HepG2 (cell line): ENCODE measurements around the gene THEMIS. TPM values are rescaled to one million over a fixed set of nuclear protein-coding genes. Genes with fewer than 3 reads are reported as not detected.

Experiments
- ATAC-seq: fragments of 200-7000 bp; cut with Tn5 transposase; 3 replicates; pipeline ENCODE4 v1.9.1; 2020; ENCODE audit warnings: mild to moderate bottlenecking, moderate library complexity
- BruUV-seq: library from RNA; stranded (reverse); fragments of 400-500 nt; replicated peaks from 2 replicates; lab custom pipeline; 2021; lab: Mats Ljungman, UMichigan
- CTCF ChIA-PET: fragments of 300-600 bp; formaldehyde crosslinking; extraction: SDS; loops from one replicate; lab custom pipeline; 2021; ENCODE audit warnings: low total read pairs, inconsistent platforms, low intra/inter-chr PET ratio; lab: Yijun Ruan, JAX
- POLR2A ChIA-PET: fragments of 350-600 bp; sonication (Branson Sonifier 250); formaldehyde crosslinking; loops from one replicate; lab custom pipeline; 2020; ENCODE audit warnings: antibody characterized with exemption, inconsistent platforms; lab: Yijun Ruan, JAX
- DNase-seq: peaks from one replicate; pipeline ENCODE4 v3.0.0-alpha.2; 2015; ENCODE audit warnings: low spot score
- FAIRE-seq: peaks from 3 replicates; lab custom pipeline; 2011; peaks lifted over from hg19 to GRCh38; lab: Jason Lieb, UNC
- H2AFZ ChIP-seq: one replicate; pipeline ENCODE4 v1.6.1; 2011; ENCODE audit warnings: low read length, inconsistent platforms
- H3K27ac ChIP-seq: fragments of 300-600 bp; 3 replicates; pipeline ENCODE4 v1.8.0; 2011; ENCODE audit warnings: mixed run types, mild to moderate bottlenecking, mixed read lengths, low read length, inconsistent platforms; ENCODE audit not compliant: insufficient read depth; ENCODE audit errors: extremely low read length
- H3K27me3 ChIP-seq, 2 experiments: fragments of 200-600 bp in 1 of 2; 2 replicates in 1 of 2; 3 replicates in 1 of 2; pipeline versions ENCODE4 v1.6.0 to v1.8.0; 2011; ENCODE audit warnings: low read length in 2 of 2, mild to moderate bottlenecking in 2 of 2, moderate library complexity in 2 of 2, inconsistent platforms in 1 of 2; ENCODE audit not compliant: insufficient read depth in 2 of 2, control insufficient read depth in 1 of 2
- H3K36me3 ChIP-seq, 2 experiments: fragments of 200-600 bp in 1 of 2; replicated peaks in 1 of 2; 2 replicates in 1 of 2; 3 replicates in 1 of 2; pipeline versions ENCODE4 v1.5.1 to v1.8.0; 2011; ENCODE audit warnings: low read length in 2 of 2, inconsistent platforms in 1 of 2; ENCODE audit not compliant: insufficient read depth in 2 of 2, control insufficient read depth in 1 of 2
- H3K4me1 ChIP-seq: 2 replicates; pipeline ENCODE4 v1.5.1; 2012; ENCODE audit warnings: low read length, inconsistent platforms; ENCODE audit not compliant: insufficient read depth
- H3K4me2 ChIP-seq: 2 replicates; pipeline ENCODE4 v1.6.0; 2011; ENCODE audit warnings: low read depth, low read length, inconsistent platforms
- H3K4me3 ChIP-seq, 3 experiments: fragments of 200-600 bp in 1 of 3; sonication (generic), shearing (Covaris generic) in 1 of 3; replicated peaks in 1 of 3; 2 replicates each; pipeline ENCODE4 v1.5.1; 2011 to 2016; ENCODE audit warnings: low read length in 3 of 3, inconsistent platforms in 2 of 3, low read depth in 2 of 3, mild to moderate bottlenecking in 2 of 3, control low read depth in 1 of 3, mixed read lengths in 1 of 3; ENCODE audit not compliant: insufficient read depth in 1 of 3
- H3K79me2 ChIP-seq: one replicate; pipeline ENCODE4 v1.6.1; 2011; ENCODE audit warnings: low read length, inconsistent platforms; ENCODE audit not compliant: insufficient read depth
- H3K9ac ChIP-seq: 2 replicates; pipeline ENCODE4 v1.6.0; 2011; ENCODE audit warnings: mild to moderate bottlenecking, low read depth, low read length, inconsistent platforms; ENCODE audit not compliant: insufficient read depth
- H3K9me3 ChIP-seq: 2 replicates; pipeline ENCODE4 v1.5.1; 2012; ENCODE audit warnings: mild to moderate bottlenecking, low read length
- H4K20me1 ChIP-seq: 2 replicates; pipeline ENCODE4 v1.6.0; 2011; ENCODE audit warnings: inconsistent platforms, mild to moderate bottlenecking, low read length, moderate library complexity; ENCODE audit not compliant: insufficient read depth
- ATF1 ChIP-seq: IDR thresholded peaks from 2 replicates; pipeline ENCODE4 v1.6.1; 2016; ENCODE audit warnings: mild to moderate bottlenecking, control low read depth
- FOXA3 ChIP-seq: IDR thresholded peaks from 2 replicates; pipeline ENCODE4 v1.6.1; 2016; ENCODE audit warnings: missing genetic modification reagents, missing compliant biosample characterization
- GATAD1 ChIP-seq: IDR thresholded peaks from 2 replicates; pipeline ENCODE4 v1.6.1; 2016; ENCODE audit warnings: missing genetic modification reagents, missing compliant biosample characterization
- GMEB2 ChIP-seq: IDR thresholded peaks from 2 replicates; pipeline ENCODE4 v1.6.1; 2016; ENCODE audit warnings: missing biosample characterization, missing genetic modification reagents, low read depth
- NFIC ChIP-seq: IDR thresholded peaks from 2 replicates; pipeline ENCODE4 v1.6.1; 2012; ENCODE audit warnings: mild to moderate bottlenecking, low read length, inconsistent platforms
- PHF8 ChIP-seq: sonication (generic); formaldehyde crosslinking; IDR thresholded peaks from 2 replicates; pipeline ENCODE4 v1.5.0; 2020; ENCODE audit warnings: missing genetic modification reagents
- RFXANK ChIP-seq: IDR thresholded peaks from 2 replicates; pipeline ENCODE4 v1.6.1; 2016
- SMYD3 ChIP-seq: sonication (generic); formaldehyde crosslinking; IDR thresholded peaks from 2 replicates; pipeline ENCODE4 v1.8.1; 2023; ENCODE audit warnings: mild to moderate bottlenecking, missing genetic modification reagents
- ZBTB20 ChIP-seq: sonication (generic); formaldehyde crosslinking; IDR thresholded peaks from 2 replicates; pipeline ENCODE4 v1.8.1; 2023; ENCODE audit warnings: missing genetic modification reagents, low read depth, mild to moderate bottlenecking, borderline replicate concordance
- ZNF83 ChIP-seq: sonication (generic); formaldehyde crosslinking; IDR thresholded peaks from 2 replicates; pipeline ENCODE4 v1.4.0; 2020; ENCODE audit warnings: missing genetic modification reagents, mild to moderate bottlenecking, borderline replicate concordance
- WGBS: methylation state at CpG from one replicate; pipeline ENCODE4 v1.1.6; 2017; ENCODE audit warnings: low lambda C conversion rate; 5-methylcytosine and 5-hydroxymethylcytosine counted together
- in situ Hi-C: cut with HindIII; loops from 2 replicates; pipeline ENCODE4 v1.10.0; 2017; ENCODE audit warnings: low pct_unique_long_range_greater_than_20kb; ENCODE audit not compliant: extremely low pct_ligation_motif_present
- intact Hi-C: fragments of 100-400 bp; cut with micrococcal nuclease; formaldehyde crosslinking; loops from one replicate; pipeline ENCODE4 v1.10.0; 2022; ENCODE audit not compliant: unreplicated experiment
- polyA plus RNA-seq, 8 experiments: library from polyadenylated mRNA; depleted of rRNA in 3 of 8; stranded (reverse) in 7 of 8; unstranded in 1 of 8; fragments of >200 nt; fragmentation: Illumina TruSeq in 4 of 8; extraction: Trizol in 4 of 8; gene quantifications; 2 replicates each; pipeline versions ENCODE4 v1.2.1 to v1.2.3, GENCODE V29; 2011 to 2016; ENCODE audit warnings: low read depth in 4 of 8, missing spikeins in 1 of 8, mixed read lengths in 1 of 8; ENCODE audit not compliant: insufficient read depth in 1 of 8
- total RNA-seq, 5 experiments: library from RNA; depleted of rRNA; stranded (reverse); fragments of >200 nt; fragmentation: Illumina TruSeq; extraction: Trizol; gene quantifications; 2 replicates each; pipeline ENCODE4 v1.2.3, GENCODE V29; 2016; ENCODE audit warnings: low read depth in 1 of 5
- TF ChIP-seq, protein P1 (sequence below): sonication (generic); formaldehyde crosslinking; IDR thresholded peaks from 2 replicates; pipeline ENCODE4 v1.4.0; 2020; ENCODE audit warnings: missing genetic modification reagents, mild to moderate bottlenecking, borderline replicate concordance
- TF ChIP-seq, protein P2 (sequence below): sonication (generic); IDR thresholded peaks from 2 replicates; pipeline ENCODE4 v1.6.1; 2016; ENCODE audit warnings: low read depth, borderline replicate concordance

The THEMIS gene
- total and polyA plus RNA-seq, 2 of the 13 experiments (the other 11 are each of a cell fraction or from before 2014, with no cell fraction given): not detected

DNA sequence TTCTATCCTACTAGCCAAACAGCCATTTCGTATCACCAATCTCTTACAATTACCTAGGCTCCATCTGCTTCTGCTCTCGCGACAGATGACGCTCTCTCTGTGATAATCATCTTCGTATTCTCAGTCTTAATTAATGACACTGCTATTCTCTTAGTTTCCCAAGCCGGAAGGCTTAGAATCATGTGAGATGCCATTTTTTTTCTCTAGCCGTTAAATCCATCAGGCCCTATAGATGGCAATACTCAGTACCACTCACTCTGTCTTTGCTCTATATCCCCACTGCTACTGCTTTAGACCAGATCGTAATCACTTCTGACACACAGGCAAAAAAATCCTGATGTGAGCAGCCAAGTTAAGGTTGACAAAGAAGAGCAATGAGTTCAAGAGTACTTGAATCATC is 2.1 kb upstream of the THEMIS start:
- in situ Hi-C loops (no loop called here), intact Hi-C loops (no loop called here)
- no peak overlapping the region for H3K4me2 ChIP-seq
- H3K36me3 ChIP-seq: no peaks in the 10 kb centered on the region
- no peak overlapping the region for H3K4me3 ChIP-seq
- ATAC-seq (no peak), DNase-seq (no peak), FAIRE-seq (no peak)
- WGBS: 63% methylated on average over 8 of the region's 8 CpGs
- no peaks in the 10 kb centered on the region for H4K20me1 ChIP-seq
- no TSS peak for BruUV-seq
- CTCF ChIA-PET: no interaction called here
- POLR2A ChIA-PET: no interaction called here
- no peaks in the 10 kb centered on the region for H3K27me3 ChIP-seq
- H3K9me3 ChIP-seq: no peaks in the 10 kb centered on the region
- TF ChIP-seq FOXA3: no peak
- TF ChIP-seq GMEB2 (CRISPR knock-in tag): no peak
- TF ChIP-seq ZNF83 (CRISPR knock-in tag): no peak
- TF ChIP-seq SMYD3: no peak
- TF ChIP-seq ATF1: no peak
- TF ChIP-seq, protein P1, sequence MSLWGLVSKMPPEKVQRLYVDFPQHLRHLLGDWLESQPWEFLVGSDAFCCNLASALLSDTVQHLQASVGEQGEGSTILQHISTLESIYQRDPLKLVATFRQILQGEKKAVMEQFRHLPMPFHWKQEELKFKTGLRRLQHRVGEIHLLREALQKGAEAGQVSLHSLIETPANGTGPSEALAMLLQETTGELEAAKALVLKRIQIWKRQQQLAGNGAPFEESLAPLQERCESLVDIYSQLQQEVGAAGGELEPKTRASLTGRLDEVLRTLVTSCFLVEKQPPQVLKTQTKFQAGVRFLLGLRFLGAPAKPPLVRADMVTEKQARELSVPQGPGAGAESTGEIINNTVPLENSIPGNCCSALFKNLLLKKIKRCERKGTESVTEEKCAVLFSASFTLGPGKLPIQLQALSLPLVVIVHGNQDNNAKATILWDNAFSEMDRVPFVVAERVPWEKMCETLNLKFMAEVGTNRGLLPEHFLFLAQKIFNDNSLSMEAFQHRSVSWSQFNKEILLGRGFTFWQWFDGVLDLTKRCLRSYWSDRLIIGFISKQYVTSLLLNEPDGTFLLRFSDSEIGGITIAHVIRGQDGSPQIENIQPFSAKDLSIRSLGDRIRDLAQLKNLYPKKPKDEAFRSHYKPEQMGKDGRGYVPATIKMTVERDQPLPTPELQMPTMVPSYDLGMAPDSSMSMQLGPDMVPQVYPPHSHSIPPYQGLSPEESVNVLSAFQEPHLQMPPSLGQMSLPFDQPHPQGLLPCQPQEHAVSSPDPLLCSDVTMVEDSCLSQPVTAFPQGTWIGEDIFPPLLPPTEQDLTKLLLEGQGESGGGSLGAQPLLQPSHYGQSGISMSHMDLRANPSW (CRISPR knock-in tag): no peak
- TF ChIP-seq, protein P2, sequence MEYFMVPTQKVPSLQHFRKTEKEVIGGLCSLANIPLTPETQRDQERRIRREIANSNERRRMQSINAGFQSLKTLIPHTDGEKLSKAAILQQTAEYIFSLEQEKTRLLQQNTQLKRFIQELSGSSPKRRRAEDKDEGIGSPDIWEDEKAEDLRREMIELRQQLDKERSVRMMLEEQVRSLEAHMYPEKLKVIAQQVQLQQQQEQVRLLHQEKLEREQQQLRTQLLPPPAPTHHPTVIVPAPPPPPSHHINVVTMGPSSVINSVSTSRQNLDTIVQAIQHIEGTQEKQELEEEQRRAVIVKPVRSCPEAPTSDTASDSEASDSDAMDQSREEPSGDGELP: no peak
- TF ChIP-seq GATAD1 (CRISPR knock-in tag): no peak
- TF ChIP-seq ZBTB20 (CRISPR knock-in tag): no peak
- TF ChIP-seq NFIC: no peak
- TF ChIP-seq RFXANK (CRISPR knock-in tag): no peak
- TF ChIP-seq PHF8 (CRISPR knock-in tag): no peak
- no peaks in the 10 kb centered on the region for H3K4me1 ChIP-seq
- no peak overlapping the region for H2AFZ ChIP-seq
- no peaks in the 10 kb centered on the region for H3K79me2 ChIP-seq
- no peak overlapping the region for H3K9ac ChIP-seq
- H3K27ac ChIP-seq: no peak overlapping the region
